GM12864 (cell line): ENCODE data around the gene ABLIM2.

Experiments
- DNase-seq: peaks from one replicate; pipeline ENCODE4 v3.0.0-alpha.2; 2011; ENCODE audit warnings: low read depth
- H3K4me3 ChIP-seq: 2 replicates; pipeline ENCODE4 v1.5.1; 2011; ENCODE audit warnings: mild to moderate bottlenecking, low read depth, low read length, control low read depth
- TF ChIP-seq, protein P1 (sequence below): IDR thresholded peaks from 2 replicates; pipeline ENCODE4 v1.5.1; 2011; ENCODE audit warnings: low read depth, mild to moderate bottlenecking, moderate library complexity, low read length, control low read depth, inconsistent platforms; ENCODE audit errors: missing control alignments

The ABLIM2 gene

GRCh38 chr4:8168232-8168631, 9.6 kb upstream of the ABLIM2 start:
- TF ChIP-seq, protein P1, sequence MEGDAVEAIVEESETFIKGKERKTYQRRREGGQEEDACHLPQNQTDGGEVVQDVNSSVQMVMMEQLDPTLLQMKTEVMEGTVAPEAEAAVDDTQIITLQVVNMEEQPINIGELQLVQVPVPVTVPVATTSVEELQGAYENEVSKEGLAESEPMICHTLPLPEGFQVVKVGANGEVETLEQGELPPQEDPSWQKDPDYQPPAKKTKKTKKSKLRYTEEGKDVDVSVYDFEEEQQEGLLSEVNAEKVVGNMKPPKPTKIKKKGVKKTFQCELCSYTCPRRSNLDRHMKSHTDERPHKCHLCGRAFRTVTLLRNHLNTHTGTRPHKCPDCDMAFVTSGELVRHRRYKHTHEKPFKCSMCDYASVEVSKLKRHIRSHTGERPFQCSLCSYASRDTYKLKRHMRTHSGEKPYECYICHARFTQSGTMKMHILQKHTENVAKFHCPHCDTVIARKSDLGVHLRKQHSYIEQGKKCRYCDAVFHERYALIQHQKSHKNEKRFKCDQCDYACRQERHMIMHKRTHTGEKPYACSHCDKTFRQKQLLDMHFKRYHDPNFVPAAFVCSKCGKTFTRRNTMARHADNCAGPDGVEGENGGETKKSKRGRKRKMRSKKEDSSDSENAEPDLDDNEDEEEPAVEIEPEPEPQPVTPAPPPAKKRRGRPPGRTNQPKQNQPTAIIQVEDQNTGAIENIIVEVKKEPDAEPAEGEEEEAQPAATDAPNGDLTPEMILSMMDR = peak; percentile 53

DNA sequence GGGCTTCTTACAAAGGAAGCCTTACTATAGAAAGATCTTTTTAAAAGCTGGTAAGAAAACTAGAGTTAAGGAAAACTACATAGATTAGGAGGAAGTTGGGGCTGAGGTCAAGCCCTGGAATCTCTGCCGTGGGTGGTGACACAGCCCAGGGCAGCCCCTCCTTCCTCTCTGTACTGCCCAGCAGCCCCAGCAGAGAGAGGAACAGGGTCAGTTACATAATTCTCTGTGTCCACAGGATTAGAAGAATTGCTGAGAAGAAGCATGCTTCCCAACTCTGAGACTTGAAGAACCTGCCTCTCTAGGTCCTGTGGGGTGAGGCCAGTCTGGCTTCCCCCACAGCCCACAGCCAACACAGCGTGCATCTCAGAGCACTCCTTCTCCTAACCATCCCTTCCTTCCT, 9.2 kb upstream of the ABLIM2 start:
- TF ChIP-seq, protein P1 = no peak
- H3K4me3 ChIP-seq = no peak overlapping the region
- DNase-seq = no peak

More at GRCh38 chr4:8168232-8168631, 9.6 kb upstream of the ABLIM2 start:
- DNase-seq = no peak
- no peak overlapping the region for H3K4me3 ChIP-seq

DNA sequence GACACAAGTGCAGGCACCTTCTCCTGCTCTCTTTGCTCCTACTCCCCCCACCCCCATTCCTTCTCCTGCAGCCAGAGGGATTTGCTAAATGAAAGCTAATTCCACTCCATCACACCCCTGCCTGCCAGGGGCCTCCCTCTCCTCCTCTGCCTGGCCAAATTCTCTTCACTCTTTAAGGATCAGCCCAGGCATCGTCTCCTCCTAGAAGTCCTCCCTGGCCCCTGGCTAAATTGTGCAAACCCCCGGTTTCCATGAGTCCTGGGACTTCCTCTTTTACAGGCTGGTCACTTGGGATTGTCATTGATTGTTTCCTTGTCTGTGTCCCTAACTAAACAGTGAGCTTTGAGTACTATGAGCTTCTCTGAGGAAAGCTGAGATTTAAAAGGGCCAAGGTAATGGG, 8.7 kb upstream of the ABLIM2 start:
- TF ChIP-seq, protein P1 = no peak
- H3K4me3 ChIP-seq = no peak overlapping the region
- DNase-seq = no peak

GRCh38 chr4:8165374-8165896, 6.8 kb upstream of the ABLIM2 start:
- H3K4me3 ChIP-seq = no peak overlapping the region
- TF ChIP-seq, protein P1 = no peak
- DNase-seq = no peak

DNA sequence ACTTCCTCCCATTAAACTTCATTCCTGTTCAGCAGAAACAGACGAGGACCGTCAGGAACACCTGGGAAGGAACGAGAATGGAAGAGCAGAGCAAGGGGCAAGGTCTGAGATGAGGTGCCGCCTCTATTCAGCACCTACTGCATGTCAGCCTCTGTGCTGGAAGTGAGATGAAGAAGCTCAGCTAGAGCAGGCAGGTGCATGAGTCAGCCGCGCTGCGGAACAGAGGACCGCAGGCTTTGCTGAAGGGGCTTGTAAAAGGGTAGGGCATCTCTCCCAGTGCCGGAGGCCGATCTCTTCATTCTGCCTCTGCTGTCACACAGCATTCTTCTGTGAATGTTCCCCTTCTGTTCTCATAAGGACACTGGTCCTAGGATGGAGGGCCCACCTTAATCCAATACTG, 6.1 kb upstream of the ABLIM2 start:
- no peak for DNase-seq
- TF ChIP-seq, protein P1 = no peak
- no peak overlapping the region for H3K4me3 ChIP-seq

DNA sequence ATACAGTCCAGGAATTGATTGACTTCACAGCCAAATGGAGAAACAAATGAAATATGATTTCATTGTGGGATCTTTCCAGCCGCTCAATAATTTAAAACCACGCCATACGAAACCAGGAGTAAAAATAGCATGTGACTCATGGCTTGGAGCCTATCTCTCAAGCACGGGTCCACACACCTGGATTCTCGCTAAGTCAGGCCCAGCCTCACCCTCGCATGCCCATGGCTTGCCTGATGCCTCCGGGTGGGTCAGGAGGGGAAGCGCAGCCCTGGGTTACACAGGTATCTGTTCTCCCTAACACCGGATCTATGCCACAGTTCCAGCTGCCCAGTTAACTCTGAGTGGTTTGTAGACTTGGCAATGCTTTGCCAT, 5.6 kb upstream of the ABLIM2 start:
- TF ChIP-seq, protein P1 = no peak
- DNase-seq = no peak
- H3K4me3 ChIP-seq = no peak overlapping the region

DNA sequence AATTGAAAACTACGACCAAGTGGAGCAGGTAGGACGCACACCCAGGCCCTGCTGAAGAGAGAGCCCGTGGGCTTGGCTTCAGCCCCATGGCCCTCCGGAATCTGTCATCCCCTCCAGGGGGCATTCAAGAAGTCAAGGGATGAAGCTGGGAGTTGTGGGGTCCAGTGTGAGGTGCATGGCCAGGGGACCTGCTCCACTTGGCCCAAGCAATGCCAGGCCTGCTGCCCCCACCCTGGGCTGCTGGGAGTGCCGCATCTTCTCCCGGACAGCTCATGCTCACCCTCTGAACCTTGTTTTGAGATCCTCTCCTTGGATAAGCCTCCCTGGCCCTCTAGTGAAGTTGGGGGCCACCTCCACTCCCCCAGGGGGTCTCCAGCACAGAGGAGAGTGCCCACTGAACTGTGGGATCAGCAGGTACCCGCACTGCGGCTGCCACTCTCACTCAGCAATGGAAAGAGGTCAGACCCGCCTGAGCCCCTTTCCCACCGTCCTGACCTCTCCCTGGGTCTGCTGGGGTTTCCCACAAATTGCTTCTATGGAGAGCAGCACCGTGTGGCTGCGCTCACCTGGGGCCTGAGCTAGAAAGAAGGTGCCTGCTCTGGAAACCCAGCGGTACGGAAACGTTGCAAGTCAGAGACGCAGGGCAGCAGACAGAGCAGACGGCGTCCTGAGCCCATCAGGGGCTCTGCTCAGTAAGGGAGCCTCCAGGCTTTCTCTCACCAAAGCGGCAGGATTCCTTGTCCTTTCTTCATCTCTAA, 5.0 kb upstream of the ABLIM2 start:
- H3K4me3 ChIP-seq = no peak overlapping the region
- no peak for DNase-seq
- TF ChIP-seq, protein P1 = no peak
